PC-9 (cell line): ENCODE results near the gene ALDOB.

Experiments
- EZH2 ChIP-seq: fragments of 200-600 bp; sonication (generic); IDR thresholded peaks from 2 replicates; pipeline ENCODE4 v1.8.0; 2017; ENCODE audit warnings: antibody characterized with exemption, low read depth
- TF ChIP-seq, protein P1 (sequence below): fragments of 200-600 bp; sonication (generic); conservative IDR thresholded peaks from 2 replicates; pipeline ENCODE4 v1.6.1; 2017; ENCODE audit warnings: mixed run types, antibody characterized with exemption, mild to moderate bottlenecking, moderate library complexity

- TF ChIP-seq, protein P1, sequence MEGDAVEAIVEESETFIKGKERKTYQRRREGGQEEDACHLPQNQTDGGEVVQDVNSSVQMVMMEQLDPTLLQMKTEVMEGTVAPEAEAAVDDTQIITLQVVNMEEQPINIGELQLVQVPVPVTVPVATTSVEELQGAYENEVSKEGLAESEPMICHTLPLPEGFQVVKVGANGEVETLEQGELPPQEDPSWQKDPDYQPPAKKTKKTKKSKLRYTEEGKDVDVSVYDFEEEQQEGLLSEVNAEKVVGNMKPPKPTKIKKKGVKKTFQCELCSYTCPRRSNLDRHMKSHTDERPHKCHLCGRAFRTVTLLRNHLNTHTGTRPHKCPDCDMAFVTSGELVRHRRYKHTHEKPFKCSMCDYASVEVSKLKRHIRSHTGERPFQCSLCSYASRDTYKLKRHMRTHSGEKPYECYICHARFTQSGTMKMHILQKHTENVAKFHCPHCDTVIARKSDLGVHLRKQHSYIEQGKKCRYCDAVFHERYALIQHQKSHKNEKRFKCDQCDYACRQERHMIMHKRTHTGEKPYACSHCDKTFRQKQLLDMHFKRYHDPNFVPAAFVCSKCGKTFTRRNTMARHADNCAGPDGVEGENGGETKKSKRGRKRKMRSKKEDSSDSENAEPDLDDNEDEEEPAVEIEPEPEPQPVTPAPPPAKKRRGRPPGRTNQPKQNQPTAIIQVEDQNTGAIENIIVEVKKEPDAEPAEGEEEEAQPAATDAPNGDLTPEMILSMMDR: no peak
- TF ChIP-seq EZH2: no peak
Measured at GRCh38 chr9:101467690-101468089, 32.1 kb upstream of the ALDOB start.
